Measurements from ENCODE around the gene KIAA2012.

KIAA2012 gene

GRCh38 chr2:202172439-202173211, 99.6 kb downstream of the KIAA2012 start:
- no peak for TF ChIP-seq POLR2A (IDR thresholded peaks at IDR 0.05; ENCODE audit: low read depth, low read length)
- peak; percentile 72 for FAIRE-seq
- DNase-seq (ENCODE audit: insufficient read length, low spot score) = no peak

GRCh38 chr2:202178346-202178958, 105.4 kb downstream of the KIAA2012 start:
- peak; percentile 97 for FAIRE-seq
- peak; percentile 38 for DNase-seq (ENCODE audit: insufficient read length, low spot score)
- TF ChIP-seq POLR2A (IDR thresholded peaks at IDR 0.05; ENCODE audit: low read depth, low read length) = no peak

- FAIRE-seq = no peak
- DNase-seq (ENCODE audit: insufficient read length, low spot score) = no peak
- TF ChIP-seq POLR2A (IDR thresholded peaks at IDR 0.05; ENCODE audit: low read depth, low read length) = no peak
Measured at GRCh38 chr2:202184557-202184956, 111.5 kb downstream of the KIAA2012 start.

GRCh38 chr2:202185156-202185555, 112.1 kb downstream of the KIAA2012 start:
- TF ChIP-seq POLR2A (IDR thresholded peaks at IDR 0.05; ENCODE audit: low read depth, low read length) = no peak
- FAIRE-seq = no peak
- no peak for DNase-seq (ENCODE audit: insufficient read length, low spot score)

- FAIRE-seq (no peak), DNase-seq (ENCODE audit: insufficient read length, low spot score) (no peak)
- TF ChIP-seq POLR2A (IDR thresholded peaks at IDR 0.05; ENCODE audit: low read depth, low read length) = no peak
Measured at GRCh38 chr2:202186641-202187202, 113.7 kb downstream of the KIAA2012 start.

- DNase-seq (ENCODE audit: insufficient read length, low spot score) (no peak), FAIRE-seq (no peak)
- TF ChIP-seq POLR2A (IDR thresholded peaks at IDR 0.05; ENCODE audit: low read depth, low read length) = no peak
Measured at GRCh38 chr2:202187570-202187969, 114.5 kb downstream of the KIAA2012 start.

- DNase-seq (ENCODE audit: insufficient read length, low spot score) (no peak), FAIRE-seq (no peak)
- no peak for TF ChIP-seq POLR2A (IDR thresholded peaks at IDR 0.05; ENCODE audit: low read depth, low read length)
Measured at GRCh38 chr2:202193305-202193704, 120.2 kb downstream of the KIAA2012 start.

GRCh38 chr2:202193881-202194353, 120.9 kb downstream of the KIAA2012 start:
- DNase-seq (ENCODE audit: insufficient read length, low spot score) (no peak), FAIRE-seq (no peak)
- TF ChIP-seq POLR2A (IDR thresholded peaks at IDR 0.05; ENCODE audit: low read depth, low read length) = no peak

- DNase-seq (ENCODE audit: insufficient read length, low spot score) (no peak), FAIRE-seq (no peak)
- no peak for TF ChIP-seq POLR2A (IDR thresholded peaks at IDR 0.05; ENCODE audit: low read depth, low read length)
Measured at GRCh38 chr2:202194418-202194817, 121.4 kb downstream of the KIAA2012 start.

GRCh38 chr2:202196727-202197126, 123.7 kb downstream of the KIAA2012 start:
- FAIRE-seq = no peak
- no peak for TF ChIP-seq POLR2A (IDR thresholded peaks at IDR 0.05; ENCODE audit: low read depth, low read length)
- no peak for DNase-seq (ENCODE audit: insufficient read length, low spot score)

- no peak for TF ChIP-seq POLR2A (IDR thresholded peaks at IDR 0.05; ENCODE audit: low read depth, low read length)
- FAIRE-seq = no peak
- no peak for DNase-seq (ENCODE audit: insufficient read length, low spot score)
Measured at GRCh38 chr2:202201220-202202160, 128.4 kb downstream of the KIAA2012 start.

- DNase-seq (ENCODE audit: insufficient read length, low spot score) (no peak), FAIRE-seq (no peak)
- no peak for TF ChIP-seq POLR2A (IDR thresholded peaks at IDR 0.05; ENCODE audit: low read depth, low read length)
Measured at GRCh38 chr2:202203348-202203747, 130.3 kb downstream of the KIAA2012 start.

- DNase-seq (ENCODE audit: insufficient read length, low spot score) = no peak
- no peak for FAIRE-seq
- no peak for TF ChIP-seq POLR2A (IDR thresholded peaks at IDR 0.05; ENCODE audit: low read depth, low read length)
Measured at GRCh38 chr2:202204855-202205254, 131.8 kb downstream of the KIAA2012 start.

GRCh38 chr2:202208526-202208925, 135.5 kb downstream of the KIAA2012 start:
- TF ChIP-seq POLR2A (IDR thresholded peaks at IDR 0.05; ENCODE audit: low read depth, low read length) = no peak
- DNase-seq (ENCODE audit: insufficient read length, low spot score) = no peak
- FAIRE-seq = no peak
